K562 (cell line): ENCODE data around the gene LIN9. TPM values are rescaled to one million over a fixed set of nuclear protein-coding genes. Genes with fewer than 3 reads are reported as not detected.

Experiments
- ATAC-seq: fragments of 200-7000 bp; cut with Tn5 transposase; 3 replicates; pipeline ENCODE4 v1.9.1; 2020; ENCODE audit warnings: moderate library complexity
- BruUV-seq: library from RNA; stranded (reverse); fragments of 400-500 nt; replicated peaks from 2 replicates; lab custom pipeline; 2021; lab: Mats Ljungman, UMichigan
- CTCF ChIA-PET: fragments of 300-600 bp; formaldehyde crosslinking; extraction: SDS; loops from one replicate; lab custom pipeline; 2021; ENCODE audit warnings: low intra/inter-chr PET ratio; lab: Yijun Ruan, JAX
- POLR2A ChIA-PET: fragments of 300-600, 350-650 bp; sonication (Branson Sonifier 250); formaldehyde crosslinking; extraction: SDS; loops from one replicate; lab custom pipeline; 2021; ENCODE audit warnings: antibody characterized with exemption, inconsistent platforms; lab: Yijun Ruan, JAX
- DNase-seq, 4 experiments: peaks; one replicate each; pipeline versions ENCODE4 v3.0.0 to v3.0.0-alpha.2; 2011 to 2018; ENCODE audit warnings: low spot score in 3 of 4, mixed read lengths in 3 of 4; ENCODE audit errors: extremely low read depth in 1 of 4
- FAIRE-seq: peaks from 2 replicates; lab custom pipeline; 2011; peaks lifted over from hg19 to GRCh38; lab: Jason Lieb, UNC
- H2AFZ ChIP-seq: 2 replicates; pipeline ENCODE4 v1.6.0; 2011; ENCODE audit warnings: low read depth, low read length, control low read depth, inconsistent platforms
- H3K27ac ChIP-seq: fragments of 200-600 bp; 3 replicates; pipeline ENCODE4 v1.8.0; 2011; ENCODE audit warnings: low read depth, mild to moderate bottlenecking, control low read depth, inconsistent platforms, low read length, moderate library complexity, mixed read lengths; ENCODE audit errors: extremely low read depth
- H3K27me3 ChIP-seq, 2 experiments: fragments of 300-600 bp in 1 of 2; 2 replicates in 1 of 2; 3 replicates in 1 of 2; pipeline versions ENCODE4 v1.6.0 to v1.8.0; 2011; ENCODE audit warnings: inconsistent platforms in 2 of 2, low read length in 2 of 2, mild to moderate bottlenecking in 1 of 2, mixed read lengths in 1 of 2, moderate library complexity in 1 of 2; ENCODE audit not compliant: control insufficient read depth in 2 of 2, insufficient read depth in 2 of 2
- H3K36me3 ChIP-seq: fragments of 300-600 bp; 3 replicates; pipeline ENCODE4 v1.8.0; 2011; ENCODE audit warnings: mild to moderate bottlenecking, low read length, inconsistent platforms; ENCODE audit not compliant: control insufficient read depth, insufficient read depth
- H3K4me1 ChIP-seq, 2 experiments: fragments of 200-600 bp in 1 of 2; replicated peaks in 1 of 2; 2 replicates in 1 of 2; 3 replicates in 1 of 2; pipeline versions ENCODE4 v1.5.1 to v1.8.0; 2011; ENCODE audit warnings: inconsistent platforms in 2 of 2, low read length in 2 of 2, mild to moderate bottlenecking in 1 of 2, mixed read lengths in 1 of 2, moderate library complexity in 1 of 2; ENCODE audit not compliant: control insufficient read depth in 2 of 2, insufficient read depth in 2 of 2
- H3K4me2 ChIP-seq: 2 replicates; pipeline ENCODE4 v1.6.1; 2011; ENCODE audit warnings: low read length, control low read depth, inconsistent platforms, mixed read lengths; ENCODE audit not compliant: insufficient read depth
- H3K4me3 ChIP-seq: fragments of 200-600 bp; sonication (generic), shearing (Covaris generic); 2 replicates; pipeline ENCODE4 v1.5.1; 2016; ENCODE audit warnings: control low read depth, inconsistent platforms
- H3K79me2 ChIP-seq: fragments of 200-600 bp; 3 replicates; pipeline ENCODE4 v1.8.0; 2011; ENCODE audit warnings: low read length, inconsistent platforms; ENCODE audit not compliant: control insufficient read depth, insufficient read depth
- H3K9ac ChIP-seq, 2 experiments: 2 replicates each; pipeline versions ENCODE4 v1.6.0 to v1.6.1; 2011; ENCODE audit warnings: low read depth in 2 of 2, low read length in 2 of 2, control low read depth in 1 of 2, inconsistent platforms in 1 of 2, mild to moderate bottlenecking in 1 of 2, mixed read lengths in 1 of 2; ENCODE audit not compliant: insufficient read depth in 1 of 2
- H3K9me1 ChIP-seq: one replicate; pipeline ENCODE4 v1.6.0; 2011; ENCODE audit warnings: inconsistent platforms, mild to moderate bottlenecking, low read length, moderate library complexity; ENCODE audit not compliant: control insufficient read depth, insufficient read depth
- H3K9me3 ChIP-seq: replicated peaks from 2 replicates; pipeline ENCODE4 v1.5.1; 2011; ENCODE audit warnings: low read depth, low read length, inconsistent platforms; ENCODE audit not compliant: control insufficient read depth, insufficient read depth
- H4K20me1 ChIP-seq: replicated peaks from 2 replicates; pipeline ENCODE4 v1.6.1; 2011; ENCODE audit warnings: low read length, inconsistent platforms, mixed read lengths; ENCODE audit not compliant: control insufficient read depth, insufficient read depth
- EWSR1 ChIP-seq: fragments of 450-650 bp; IDR thresholded peaks from 2 replicates; pipeline ENCODE4 v1.6.1; 2018; ENCODE audit warnings: borderline replicate concordance, mild to moderate bottlenecking, low read depth, moderate library complexity; ENCODE audit not compliant: partially characterized antibody
- HSF4 ChIP-seq: fragments of 250-450 bp; sonication (Bioruptor Pico); IDR thresholded peaks from 2 replicates; pipeline ENCODE4 v2.1.2; 2022; ENCODE audit warnings: mild to moderate bottlenecking, moderate library complexity, borderline replicate concordance
- LEF1 ChIP-seq: fragments of 450-650 bp; IDR thresholded peaks from 2 replicates; pipeline ENCODE4 v1.6.1; 2016; ENCODE audit warnings: mild to moderate bottlenecking
- MCM7 ChIP-seq, 2 experiments: fragments of 450-650 bp; IDR thresholded peaks; 2 replicates each; pipeline ENCODE4 v1.6.1; 2016 to 2018
- NR4A1 ChIP-seq, 2 experiments: fragments of 250-450 bp in 1 of 2; fragments of 450-650 bp in 1 of 2; sonication (Bioruptor Pico) in 1 of 2; IDR thresholded peaks; 2 replicates each; pipeline versions ENCODE4 v1.4.0 to v1.6.1; 2016 to 2020; ENCODE audit warnings: mild to moderate bottlenecking in 2 of 2, missing compliant biosample characterization in 1 of 2, missing genetic modification characterization in 1 of 2, moderate library complexity in 1 of 2
- ZNF121 ChIP-seq: sonication (generic); formaldehyde crosslinking; conservative IDR thresholded peaks from 2 replicates; pipeline ENCODE4 v1.8.0; 2022; ENCODE audit warnings: missing genetic modification reagents
- ZSCAN32 ChIP-seq: fragments of 450-650 bp; formaldehyde crosslinking; IDR thresholded peaks from 2 replicates; pipeline ENCODE4 v1.4.0; 2020; ENCODE audit warnings: mild to moderate bottlenecking, moderate library complexity
- WGBS: fragments of 100-300 bp; shearing (Covaris generic); methylation state at CpG from one replicate; pipeline ENCODE4 v1.1.6; 2016; ENCODE audit warnings: low coverage, mixed read lengths; ENCODE audit not compliant: insufficient coverage; ENCODE audit errors: missing lambda C conversion rate; 5-methylcytosine and 5-hydroxymethylcytosine counted together
- in situ Hi-C: fragments of 300-500 bp; cut with MboI; formaldehyde crosslinking; loops from 4 replicates; pipeline ENCODE4 v1.15.0; 2018; ENCODE audit warnings: inconsistent platforms, mixed read lengths
- intact Hi-C: fragments of 100-400 bp; cut with micrococcal nuclease; formaldehyde crosslinking; loops from 2 replicates; pipeline ENCODE4 v1.14.2; 2022
- polyA plus RNA-seq, 8 experiments: library from polyadenylated mRNA; depleted of rRNA in 4 of 8; stranded (reverse) in 5 of 8; unstranded in 3 of 8; fragments of >200 nt; fragmentation: Nextera tagmentation in 2 of 8; fragmentation: Illumina TruSeq in 1 of 8; extraction: Ambion mirVana in 2 of 8; extraction: Trizol in 1 of 8; gene quantifications; 2 replicates each; pipeline versions ENCODE4 v1.2.1 to v1.2.3, GENCODE V29; 2011 to 2014; ENCODE audit warnings: inconsistent platforms in 1 of 8, missing spikeins in 1 of 8
- total RNA-seq, 7 experiments: library from RNA; depleted of rRNA in 6 of 7; stranded (reverse); fragments of >200 nt in 6 of 7; fragmentation: Illumina TruSeq in 2 of 7; extraction: Trizol in 2 of 7; gene quantifications; 2 replicates each; pipeline versions ENCODE4 v1.2.1 to v1.2.3, GENCODE V29; 2011 to 2021; ENCODE audit warnings: low replicate concordance in 1 of 7
- TF ChIP-seq, protein P1 (sequence below): fragments of 450-650 bp; IDR thresholded peaks from 2 replicates; pipeline ENCODE4 v1.6.1; 2016
- TF ChIP-seq, protein P2 (sequence below): fragments of 450-650 bp; IDR thresholded peaks from 2 replicates; pipeline ENCODE4 v1.6.1; 2016; ENCODE audit warnings: mild to moderate bottlenecking
- TF ChIP-seq, protein P3 (sequence below): sonication (generic); formaldehyde crosslinking; IDR thresholded peaks from 2 replicates; pipeline ENCODE4 v1.8.1; 2023; ENCODE audit warnings: mild to moderate bottlenecking, missing genetic modification reagents
- TF ChIP-seq, protein P4 (sequence below): sonication (generic); formaldehyde crosslinking; IDR thresholded peaks from 2 replicates; pipeline ENCODE4 v1.8.0; 2022; ENCODE audit warnings: mild to moderate bottlenecking, missing genetic modification reagents, borderline replicate concordance

The LIN9 gene
- total and polyA plus RNA-seq, 9 of the 15 experiments (the other 6 are each of a cell fraction or from before 2014, with no cell fraction given) = 18.8 to 33.0 (median 25.5) TPM

DNA sequence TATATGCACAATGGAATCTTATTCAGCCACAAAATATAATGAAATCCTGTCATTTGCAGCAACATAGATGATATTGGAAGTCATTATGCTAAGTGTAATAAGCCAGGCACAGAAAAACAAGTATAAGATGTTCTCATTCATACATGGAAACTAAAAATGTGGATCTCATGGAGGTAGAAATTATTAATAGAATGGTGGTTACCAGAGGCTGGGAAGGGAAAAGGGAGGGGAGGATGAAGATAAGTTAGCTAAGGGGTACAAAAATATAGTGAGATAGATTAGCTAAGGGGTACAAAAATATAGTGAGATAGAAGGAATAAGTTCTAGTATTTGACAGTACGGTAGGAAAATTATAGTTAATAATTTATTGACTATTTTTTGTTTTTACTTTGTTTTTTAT, 27.9 kb downstream of the LIN9 start (continued):
- no peak for TF ChIP-seq ZSCAN32
- TF ChIP-seq, protein P1, sequence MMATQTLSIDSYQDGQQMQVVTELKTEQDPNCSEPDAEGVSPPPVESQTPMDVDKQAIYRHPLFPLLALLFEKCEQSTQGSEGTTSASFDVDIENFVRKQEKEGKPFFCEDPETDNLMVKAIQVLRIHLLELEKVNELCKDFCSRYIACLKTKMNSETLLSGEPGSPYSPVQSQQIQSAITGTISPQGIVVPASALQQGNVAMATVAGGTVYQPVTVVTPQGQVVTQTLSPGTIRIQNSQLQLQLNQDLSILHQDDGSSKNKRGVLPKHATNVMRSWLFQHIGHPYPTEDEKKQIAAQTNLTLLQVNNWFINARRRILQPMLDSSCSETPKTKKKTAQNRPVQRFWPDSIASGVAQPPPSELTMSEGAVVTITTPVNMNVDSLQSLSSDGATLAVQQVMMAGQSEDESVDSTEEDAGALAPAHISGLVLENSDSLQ = no peak
- no peak for TF ChIP-seq NR4A1 (CRISPR knock-in tag; IDR thresholded peaks at IDR 0.05)
- TF ChIP-seq NR4A1 (tag; IDR thresholded peaks at IDR 0.05) = no peak

DNA sequence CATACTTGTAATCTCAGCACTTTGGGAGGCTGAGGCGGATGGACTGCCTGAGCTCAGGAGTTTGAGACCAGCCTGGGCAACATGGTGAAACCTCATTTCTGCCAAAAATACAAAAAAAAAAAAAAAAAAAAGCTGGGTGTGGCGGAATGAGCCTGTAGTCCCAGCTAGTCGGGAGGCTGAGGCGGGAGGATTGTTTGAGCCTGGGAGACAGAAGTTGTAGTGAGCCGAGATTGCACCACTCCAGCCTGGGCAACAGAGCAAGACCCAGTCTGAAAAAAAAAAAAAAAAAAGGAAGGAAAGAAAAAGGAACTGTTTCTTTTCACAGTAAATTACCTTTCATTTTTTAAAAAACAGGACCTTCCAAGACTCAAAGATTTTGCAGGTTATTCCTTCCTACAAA, 29.5 kb downstream of the LIN9 start:
- Histone ChIP-seq H3K4me1 (no peaks in the 10 kb centered on the region), H2AFZ (no peak overlapping the region), H3K4me3 (no peak overlapping the region), H3K27ac (no peak overlapping the region), H3K36me3 (peaks cover 61% of the 10 kb centered on the region; the same call in 2 of the 3 replicates), H3K79me2 (no peaks in the 10 kb centered on the region), H3K9ac (no peak overlapping the region), H3K9me3 (no peaks in the 10 kb centered on the region), H3K27me3 (no peaks in the 10 kb centered on the region), H4K20me1 (no peaks in the 10 kb centered on the region), H3K9me1 (no peaks in the 10 kb centered on the region), H3K4me2 (no peak overlapping the region)
- CTCF ChIA-PET = no interaction called here
- POLR2A ChIA-PET = interaction anchor here (0.6 to 2.3 kb wide), 3 partner anchors 9 to 48 kb away, joined by 3 to 5 read pairs (median 3); no protein-coding TSS in a partner anchor
- no peak for FAIRE-seq
- 100% methylated on average over 1 of the region's 5 CpGs for WGBS
- DNase-seq = no peak
- no peak for ATAC-seq
- no TSS peak for BruUV-seq
- intact Hi-C loops (no loop called here), in situ Hi-C loops (no loop called here)
- TF ChIP-seq, protein P2, sequence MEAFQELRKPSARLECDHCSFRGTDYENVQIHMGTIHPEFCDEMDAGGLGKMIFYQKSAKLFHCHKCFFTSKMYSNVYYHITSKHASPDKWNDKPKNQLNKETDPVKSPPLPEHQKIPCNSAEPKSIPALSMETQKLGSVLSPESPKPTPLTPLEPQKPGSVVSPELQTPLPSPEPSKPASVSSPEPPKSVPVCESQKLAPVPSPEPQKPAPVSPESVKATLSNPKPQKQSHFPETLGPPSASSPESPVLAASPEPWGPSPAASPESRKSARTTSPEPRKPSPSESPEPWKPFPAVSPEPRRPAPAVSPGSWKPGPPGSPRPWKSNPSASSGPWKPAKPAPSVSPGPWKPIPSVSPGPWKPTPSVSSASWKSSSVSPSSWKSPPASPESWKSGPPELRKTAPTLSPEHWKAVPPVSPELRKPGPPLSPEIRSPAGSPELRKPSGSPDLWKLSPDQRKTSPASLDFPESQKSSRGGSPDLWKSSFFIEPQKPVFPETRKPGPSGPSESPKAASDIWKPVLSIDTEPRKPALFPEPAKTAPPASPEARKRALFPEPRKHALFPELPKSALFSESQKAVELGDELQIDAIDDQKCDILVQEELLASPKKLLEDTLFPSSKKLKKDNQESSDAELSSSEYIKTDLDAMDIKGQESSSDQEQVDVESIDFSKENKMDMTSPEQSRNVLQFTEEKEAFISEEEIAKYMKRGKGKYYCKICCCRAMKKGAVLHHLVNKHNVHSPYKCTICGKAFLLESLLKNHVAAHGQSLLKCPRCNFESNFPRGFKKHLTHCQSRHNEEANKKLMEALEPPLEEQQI = no peak
- TF ChIP-seq HSF4 (no peak), ZNF121 (CRISPR knock-in tag) (peak; percentile 57), LEF1 (no peak), EWSR1 (no peak), MCM7 (IDR thresholded peaks at IDR 0.05) (no peak)
- TF ChIP-seq, protein P3, sequence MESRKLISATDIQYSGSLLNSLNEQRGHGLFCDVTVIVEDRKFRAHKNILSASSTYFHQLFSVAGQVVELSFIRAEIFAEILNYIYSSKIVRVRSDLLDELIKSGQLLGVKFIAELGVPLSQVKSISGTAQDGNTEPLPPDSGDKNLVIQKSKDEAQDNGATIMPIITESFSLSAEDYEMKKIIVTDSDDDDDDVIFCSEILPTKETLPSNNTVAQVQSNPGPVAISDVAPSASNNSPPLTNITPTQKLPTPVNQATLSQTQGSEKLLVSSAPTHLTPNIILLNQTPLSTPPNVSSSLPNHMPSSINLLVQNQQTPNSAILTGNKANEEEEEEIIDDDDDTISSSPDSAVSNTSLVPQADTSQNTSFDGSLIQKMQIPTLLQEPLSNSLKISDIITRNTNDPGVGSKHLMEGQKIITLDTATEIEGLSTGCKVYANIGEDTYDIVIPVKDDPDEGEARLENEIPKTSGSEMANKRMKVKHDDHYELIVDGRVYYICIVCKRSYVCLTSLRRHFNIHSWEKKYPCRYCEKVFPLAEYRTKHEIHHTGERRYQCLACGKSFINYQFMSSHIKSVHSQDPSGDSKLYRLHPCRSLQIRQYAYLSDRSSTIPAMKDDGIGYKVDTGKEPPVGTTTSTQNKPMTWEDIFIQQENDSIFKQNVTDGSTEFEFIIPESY (CRISPR knock-in tag) = 0 out of 2 replicates have a peak, but pooled peaks have one; percentile 12
- TF ChIP-seq, protein P4, sequence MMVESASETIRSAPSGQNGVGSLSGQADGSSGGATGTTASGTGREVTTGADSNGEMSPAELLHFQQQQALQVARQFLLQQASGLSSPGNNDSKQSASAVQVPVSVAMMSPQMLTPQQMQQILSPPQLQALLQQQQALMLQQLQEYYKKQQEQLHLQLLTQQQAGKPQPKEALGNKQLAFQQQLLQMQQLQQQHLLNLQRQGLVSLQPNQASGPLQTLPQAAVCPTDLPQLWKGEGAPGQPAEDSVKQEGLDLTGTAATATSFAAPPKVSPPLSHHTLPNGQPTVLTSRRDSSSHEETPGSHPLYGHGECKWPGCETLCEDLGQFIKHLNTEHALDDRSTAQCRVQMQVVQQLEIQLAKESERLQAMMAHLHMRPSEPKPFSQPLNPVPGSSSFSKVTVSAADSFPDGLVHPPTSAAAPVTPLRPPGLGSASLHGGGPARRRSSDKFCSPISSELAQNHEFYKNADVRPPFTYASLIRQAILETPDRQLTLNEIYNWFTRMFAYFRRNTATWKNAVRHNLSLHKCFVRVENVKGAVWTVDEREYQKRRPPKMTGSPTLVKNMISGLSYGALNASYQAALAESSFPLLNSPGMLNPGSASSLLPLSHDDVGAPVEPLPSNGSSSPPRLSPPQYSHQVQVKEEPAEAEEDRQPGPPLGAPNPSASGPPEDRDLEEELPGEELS (CRISPR knock-in tag) = no peak
